ENCODE results near the gene SLC48A1. TPM values are rescaled to one million over a fixed set of nuclear protein-coding genes. Genes with fewer than 3 reads are reported as not detected.

Gene SLC48A1
- total and polyA plus RNA-seq, 8 donors, result 2.3 to 29.0 (median 13.7) TPM

DNA sequence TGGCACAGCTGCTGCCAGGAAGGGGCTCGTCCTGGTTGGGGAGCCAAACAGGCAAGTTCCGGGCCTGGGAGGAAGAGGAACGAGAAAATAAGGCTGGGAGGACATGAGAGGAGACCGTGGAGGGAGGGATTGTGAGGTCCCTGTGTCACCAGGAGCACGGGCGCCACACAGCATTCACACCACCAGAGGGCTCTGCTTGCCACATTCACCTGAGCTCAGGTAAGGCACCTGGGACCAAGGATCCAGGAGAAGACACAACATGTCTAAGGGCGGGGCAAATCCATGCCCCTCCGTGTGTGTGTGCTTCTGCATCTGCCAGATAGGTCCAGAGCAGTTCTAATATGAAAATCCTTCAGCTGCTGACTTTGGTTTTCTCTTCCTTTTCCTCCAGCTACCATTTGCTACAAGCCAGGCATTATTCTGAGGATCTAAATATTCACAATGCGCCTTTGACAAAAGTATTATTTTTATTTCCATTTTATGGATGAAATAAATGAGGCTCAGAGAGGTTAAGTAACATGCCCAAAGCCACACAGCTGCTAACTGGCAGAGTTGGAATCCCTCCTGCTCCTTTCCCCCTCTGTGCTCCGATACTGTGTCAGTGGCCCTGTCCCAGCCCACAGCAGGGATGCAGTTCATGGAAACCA is 28.9 kb upstream of the SLC48A1 start:
- WGBS, 5 donors, result 34 to 44% (median 39%) methylated on average over 10 of the region's 10 CpGs
- H3K4me3 ChIP-seq, result no peak overlapping the region
- H3K36me3 ChIP-seq, result peaks cover 0 to 32% (median 28%) of the 10 kb centered on the region in 4 donors
- DNase-seq, result peak; percentile 83 to 88
- TF ChIP-seq EP300 (IDR thresholded peaks at IDR 0.05) (no peak), POLR2AphosphoS5 (IDR thresholded peaks at IDR 0.05) (peak in 1 of 3 donors; percentile 30)
- TF ChIP-seq, protein P1, sequence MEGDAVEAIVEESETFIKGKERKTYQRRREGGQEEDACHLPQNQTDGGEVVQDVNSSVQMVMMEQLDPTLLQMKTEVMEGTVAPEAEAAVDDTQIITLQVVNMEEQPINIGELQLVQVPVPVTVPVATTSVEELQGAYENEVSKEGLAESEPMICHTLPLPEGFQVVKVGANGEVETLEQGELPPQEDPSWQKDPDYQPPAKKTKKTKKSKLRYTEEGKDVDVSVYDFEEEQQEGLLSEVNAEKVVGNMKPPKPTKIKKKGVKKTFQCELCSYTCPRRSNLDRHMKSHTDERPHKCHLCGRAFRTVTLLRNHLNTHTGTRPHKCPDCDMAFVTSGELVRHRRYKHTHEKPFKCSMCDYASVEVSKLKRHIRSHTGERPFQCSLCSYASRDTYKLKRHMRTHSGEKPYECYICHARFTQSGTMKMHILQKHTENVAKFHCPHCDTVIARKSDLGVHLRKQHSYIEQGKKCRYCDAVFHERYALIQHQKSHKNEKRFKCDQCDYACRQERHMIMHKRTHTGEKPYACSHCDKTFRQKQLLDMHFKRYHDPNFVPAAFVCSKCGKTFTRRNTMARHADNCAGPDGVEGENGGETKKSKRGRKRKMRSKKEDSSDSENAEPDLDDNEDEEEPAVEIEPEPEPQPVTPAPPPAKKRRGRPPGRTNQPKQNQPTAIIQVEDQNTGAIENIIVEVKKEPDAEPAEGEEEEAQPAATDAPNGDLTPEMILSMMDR (IDR thresholded peaks at IDR 0.05), result peak in 5 of 7 experiments; percentile 50 to 86 (median 74)
- H3K9me3 ChIP-seq, result no peaks in the 10 kb centered on the region
- H3K4me1 ChIP-seq, result peaks cover 6 to 21% (median 14%) of the 10 kb centered on the region in 4 donors
- intact Hi-C loops (cut with DNase I; ENCODE audit: low total_unique reads), result no loop called here
- no peak overlapping the region for H3K27ac ChIP-seq
- H3K27me3 ChIP-seq, result no peaks in the 10 kb centered on the region

- TF ChIP-seq POLR2A (IDR thresholded peaks at IDR 0.05) (no peak), POLR2AphosphoS5 (IDR thresholded peaks at IDR 0.05) (no peak), EP300 (IDR thresholded peaks at IDR 0.05) (no peak)
- TF ChIP-seq, protein P1 (IDR thresholded peaks at IDR 0.05), result no peak
- 64 to 76% (median 69%) methylated on average over 8 of the region's 8 CpGs for WGBS, 5 donors
- Histone ChIP-seq H3K27me3 (no peaks in the 10 kb centered on the region), H3K4me1 (peaks cover 6 to 21% (median 12%) of the 10 kb centered on the region in 4 donors), H3K36me3 (peaks cover 4 to 40% (median 35%) of the 10 kb centered on the region in 4 donors), H3K9me3 (no peaks in the 10 kb centered on the region), H3K27ac (no peak overlapping the region), H3K4me3 (no peak overlapping the region)
- no peak for DNase-seq
- intact Hi-C loops (cut with DNase I; ENCODE audit: low total_unique reads), result no loop called here
These were observed 28.1 kb upstream of the SLC48A1 start for GRCh38 chr12:47744778-47745436.

DNA sequence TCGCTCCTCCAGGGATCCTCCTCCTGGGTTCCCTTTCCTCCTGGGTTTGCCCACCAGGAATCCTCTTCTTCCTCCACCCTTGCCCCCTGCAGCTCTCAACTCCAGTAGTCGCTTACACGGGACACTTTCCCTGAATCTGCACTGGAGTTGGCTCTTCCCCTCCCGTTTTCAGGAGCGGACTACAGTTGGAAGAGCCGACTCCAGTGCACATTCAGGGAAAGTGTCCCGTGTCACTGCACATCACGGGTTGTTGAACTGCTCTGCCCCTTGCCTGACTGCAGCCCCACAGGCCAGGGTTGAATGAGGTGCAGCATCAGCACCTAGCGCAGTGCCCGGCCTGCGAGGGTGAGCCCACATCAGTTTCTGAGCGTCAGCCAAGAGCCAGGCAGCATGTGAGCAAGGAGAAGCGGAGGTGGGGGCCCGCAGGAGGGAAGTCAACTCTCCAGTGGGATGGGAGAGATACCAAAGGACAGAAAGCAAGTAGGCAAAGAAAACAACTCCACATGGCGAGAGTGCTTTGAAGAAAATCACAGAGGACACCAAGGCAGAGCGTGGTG is 27.5 kb upstream of the SLC48A1 start:
- H3K27ac ChIP-seq, result no peak overlapping the region
- DNase-seq, result no peak
- peaks cover 4 to 46% (median 41%) of the 10 kb centered on the region in 4 donors for H3K36me3 ChIP-seq
- no peaks in the 10 kb centered on the region for H3K9me3 ChIP-seq
- peaks cover 6 to 19% (median 11%) of the 10 kb centered on the region in 4 donors for H3K4me1 ChIP-seq
- 73 to 88% (median 81%) methylated on average over 16 of the region's 16 CpGs for WGBS, 5 donors
- no peak overlapping the region for H3K4me3 ChIP-seq
- no peak for TF ChIP-seq POLR2AphosphoS5 (IDR thresholded peaks at IDR 0.05)
- TF ChIP-seq, protein P1 (IDR thresholded peaks at IDR 0.05), result no peak
- no peak for TF ChIP-seq POLR2A (IDR thresholded peaks at IDR 0.05)
- no peak for TF ChIP-seq EP300 (IDR thresholded peaks at IDR 0.05)
- intact Hi-C loops (cut with DNase I; ENCODE audit: low total_unique reads), result no loop called here
- no peaks in the 10 kb centered on the region for H3K27me3 ChIP-seq

- TF ChIP-seq POLR2A (IDR thresholded peaks at IDR 0.05), result no peak
- no peak for TF ChIP-seq POLR2AphosphoS5 (IDR thresholded peaks at IDR 0.05)
- H3K27ac ChIP-seq, result no peak overlapping the region
- intact Hi-C loops (cut with DNase I; ENCODE audit: low total_unique reads), result no loop called here
- WGBS, 5 donors, result 87 to 94% (median 90%) methylated on average over 5 of the region's 5 CpGs
- H3K9me3 ChIP-seq, result no peaks in the 10 kb centered on the region
- H3K4me1 ChIP-seq, result peaks cover 4 to 14% (median 7%) of the 10 kb centered on the region in 4 donors
- peaks cover 4 to 49% (median 45%) of the 10 kb centered on the region in 4 donors for H3K36me3 ChIP-seq
- no peak for DNase-seq
- H3K4me3 ChIP-seq, result no peak overlapping the region
- H3K27me3 ChIP-seq, result no peaks in the 10 kb centered on the region
These were observed 27.0 kb upstream of the SLC48A1 start for GRCh38 chr12:47746073-47746472.
